ENCODE measurements around the gene FPR1.

The FPR1 gene

DNA sequence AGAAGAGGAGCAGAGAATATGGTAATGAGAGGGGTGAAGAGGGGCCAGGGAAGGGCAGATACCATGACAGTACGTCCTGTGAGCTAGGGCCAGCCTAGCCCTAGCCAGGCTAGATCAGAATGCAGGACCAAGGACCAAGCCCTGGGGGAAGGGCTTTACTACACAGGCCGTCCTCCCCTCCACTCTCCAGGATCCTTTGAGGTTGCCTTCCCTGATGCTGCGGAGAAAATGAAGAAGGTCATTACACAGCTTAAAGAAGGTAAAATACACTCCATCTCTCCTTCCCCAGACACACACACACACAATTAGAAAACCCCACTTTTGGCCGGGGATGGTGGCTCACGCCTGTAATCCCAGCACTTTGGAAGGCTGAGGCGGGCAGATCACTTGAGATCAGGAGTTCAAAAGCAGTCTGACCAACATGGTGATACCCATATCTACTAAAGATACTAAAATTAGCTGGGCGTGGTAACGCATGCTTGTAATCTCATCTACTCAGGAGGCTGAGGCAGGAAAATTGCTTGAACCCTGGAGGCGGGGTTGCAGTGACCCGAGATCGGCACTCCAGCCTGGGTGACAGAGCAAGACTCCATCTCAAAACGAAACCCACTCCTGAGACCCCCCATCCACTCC is 50.1 kb downstream of the FPR1 start:
- peaks cover 9% of the 10 kb centered on the region for H3K4me1 ChIP-seq (ENCODE audit: insufficient read depth, low read length, severe bottlenecking)
- TF ChIP-seq EZH2 (IDR thresholded peaks at IDR 0.05; ENCODE audit: borderline replicate concordance, low read length), result no peak
- TF ChIP-seq, protein P1, sequence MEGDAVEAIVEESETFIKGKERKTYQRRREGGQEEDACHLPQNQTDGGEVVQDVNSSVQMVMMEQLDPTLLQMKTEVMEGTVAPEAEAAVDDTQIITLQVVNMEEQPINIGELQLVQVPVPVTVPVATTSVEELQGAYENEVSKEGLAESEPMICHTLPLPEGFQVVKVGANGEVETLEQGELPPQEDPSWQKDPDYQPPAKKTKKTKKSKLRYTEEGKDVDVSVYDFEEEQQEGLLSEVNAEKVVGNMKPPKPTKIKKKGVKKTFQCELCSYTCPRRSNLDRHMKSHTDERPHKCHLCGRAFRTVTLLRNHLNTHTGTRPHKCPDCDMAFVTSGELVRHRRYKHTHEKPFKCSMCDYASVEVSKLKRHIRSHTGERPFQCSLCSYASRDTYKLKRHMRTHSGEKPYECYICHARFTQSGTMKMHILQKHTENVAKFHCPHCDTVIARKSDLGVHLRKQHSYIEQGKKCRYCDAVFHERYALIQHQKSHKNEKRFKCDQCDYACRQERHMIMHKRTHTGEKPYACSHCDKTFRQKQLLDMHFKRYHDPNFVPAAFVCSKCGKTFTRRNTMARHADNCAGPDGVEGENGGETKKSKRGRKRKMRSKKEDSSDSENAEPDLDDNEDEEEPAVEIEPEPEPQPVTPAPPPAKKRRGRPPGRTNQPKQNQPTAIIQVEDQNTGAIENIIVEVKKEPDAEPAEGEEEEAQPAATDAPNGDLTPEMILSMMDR (IDR thresholded peaks at IDR 0.05; ENCODE audit: low read length), result no peak
- H2AFZ ChIP-seq (ENCODE audit: low read length), result no peak overlapping the region
- H3K4me3 ChIP-seq (ENCODE audit: low read depth, low read length, poor library complexity, severe bottlenecking), result no peak overlapping the region
- no peak overlapping the region for H3K9ac ChIP-seq (ENCODE audit: low read length)
- no peaks in the 10 kb centered on the region for H3F3A ChIP-seq (ENCODE audit: insufficient read depth, low read length)
- H3K79me2 ChIP-seq (ENCODE audit: insufficient read depth, low read length), result no peaks in the 10 kb centered on the region
- no peak overlapping the region for H3K27ac ChIP-seq (ENCODE audit: low read depth, low read length, poor library complexity, severe bottlenecking)
- peaks cover 13% of the 10 kb centered on the region for H3K36me3 ChIP-seq (ENCODE audit: insufficient read depth, low read length)
- no peaks in the 10 kb centered on the region for H3K9me3 ChIP-seq (ENCODE audit: low read length)
- no peak overlapping the region for H3K4me2 ChIP-seq (ENCODE audit: low read length)
- no peaks in the 10 kb centered on the region for H3K9me2 ChIP-seq (ENCODE audit: low read depth, low read length)
- no peaks in the 10 kb centered on the region for H3K27me3 ChIP-seq (ENCODE audit: insufficient read depth, low read length)
- no peaks in the 10 kb centered on the region for H4K20me1 ChIP-seq (ENCODE audit: insufficient read depth, low read length)

DNA sequence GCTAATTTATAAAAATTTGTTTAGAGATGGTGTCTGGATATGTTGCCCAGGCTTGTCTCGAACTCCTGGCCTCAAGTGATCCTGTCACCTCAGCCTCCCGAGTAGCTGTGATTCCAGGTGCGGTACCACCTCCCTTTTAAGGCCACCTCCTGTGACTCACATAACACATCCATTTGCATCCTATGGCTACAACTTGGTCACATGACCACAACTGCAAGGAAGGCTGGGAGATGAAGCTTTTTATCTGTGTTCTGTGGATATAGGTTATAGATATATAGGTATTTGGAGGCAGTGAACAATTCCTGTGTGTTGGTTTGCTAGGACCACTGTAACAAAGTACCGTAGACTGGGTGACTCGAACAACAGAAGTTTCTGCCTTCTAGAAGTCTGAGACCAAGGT is 52.5 kb downstream of the FPR1 start:
- Histone ChIP-seq H3K4me1 (ENCODE audit: insufficient read depth, low read length, severe bottlenecking) (no peaks in the 10 kb centered on the region), H3K4me2 (ENCODE audit: low read length) (no peak overlapping the region), H2AFZ (ENCODE audit: low read length) (no peak overlapping the region), H3K27me3 (ENCODE audit: insufficient read depth, low read length) (no peaks in the 10 kb centered on the region), H3K9me2 (ENCODE audit: low read depth, low read length) (no peaks in the 10 kb centered on the region), H4K20me1 (ENCODE audit: insufficient read depth, low read length) (no peaks in the 10 kb centered on the region), H3F3A (ENCODE audit: insufficient read depth, low read length) (no peaks in the 10 kb centered on the region), H3K9ac (ENCODE audit: low read length) (no peak overlapping the region), H3K9me3 (ENCODE audit: low read length) (no peaks in the 10 kb centered on the region), H3K4me3 (ENCODE audit: low read depth, low read length, poor library complexity, severe bottlenecking) (no peak overlapping the region), H3K36me3 (ENCODE audit: insufficient read depth, low read length) (no peaks in the 10 kb centered on the region), H3K27ac (ENCODE audit: low read depth, low read length, poor library complexity, severe bottlenecking) (no peak overlapping the region), H3K79me2 (ENCODE audit: insufficient read depth, low read length) (no peaks in the 10 kb centered on the region)
- TF ChIP-seq, protein P1 (IDR thresholded peaks at IDR 0.05; ENCODE audit: low read length), result no peak
- no peak for TF ChIP-seq EZH2 (IDR thresholded peaks at IDR 0.05; ENCODE audit: borderline replicate concordance, low read length)

DNA sequence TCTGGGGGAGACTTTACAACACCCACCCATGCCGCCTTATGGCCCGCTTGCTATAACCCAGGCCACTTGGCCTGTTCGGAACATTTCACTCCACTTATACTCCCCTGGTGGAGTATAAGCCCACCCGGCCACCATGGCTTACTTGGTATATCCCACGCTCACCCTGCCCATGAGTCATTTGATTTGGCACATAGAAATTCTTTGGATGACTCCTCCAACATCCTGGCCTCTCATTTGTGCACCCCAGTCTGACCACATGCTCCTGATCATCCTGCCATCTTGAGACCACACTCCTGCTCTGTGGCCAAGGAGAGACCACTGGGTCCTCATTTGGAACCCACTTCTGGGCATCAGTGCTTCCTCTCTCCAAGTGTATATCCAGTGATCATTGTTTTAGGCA is 53.4 kb downstream of the FPR1 start:
- TF ChIP-seq, protein P1 (IDR thresholded peaks at IDR 0.05; ENCODE audit: low read length), result no peak
- TF ChIP-seq EZH2 (IDR thresholded peaks at IDR 0.05; ENCODE audit: borderline replicate concordance, low read length), result no peak
- no peaks in the 10 kb centered on the region for H4K20me1 ChIP-seq (ENCODE audit: insufficient read depth, low read length)
- no peaks in the 10 kb centered on the region for H3K9me3 ChIP-seq (ENCODE audit: low read length)
- H3K9ac ChIP-seq (ENCODE audit: low read length), result no peak overlapping the region
- H3K27me3 ChIP-seq (ENCODE audit: insufficient read depth, low read length), result no peaks in the 10 kb centered on the region
- H3K4me2 ChIP-seq (ENCODE audit: low read length), result no peak overlapping the region
- no peak overlapping the region for H3K4me3 ChIP-seq (ENCODE audit: low read depth, low read length, poor library complexity, severe bottlenecking)
- H3K27ac ChIP-seq (ENCODE audit: low read depth, low read length, poor library complexity, severe bottlenecking), result no peak overlapping the region
- H2AFZ ChIP-seq (ENCODE audit: low read length), result no peak overlapping the region
- H3K36me3 ChIP-seq (ENCODE audit: insufficient read depth, low read length), result no peaks in the 10 kb centered on the region
- H3K9me2 ChIP-seq (ENCODE audit: low read depth, low read length), result no peaks in the 10 kb centered on the region
- H3K79me2 ChIP-seq (ENCODE audit: insufficient read depth, low read length), result no peaks in the 10 kb centered on the region
- H3F3A ChIP-seq (ENCODE audit: insufficient read depth, low read length), result no peaks in the 10 kb centered on the region
- H3K4me1 ChIP-seq (ENCODE audit: insufficient read depth, low read length, severe bottlenecking), result no peaks in the 10 kb centered on the region
